ENCODE data around the gene HOXB7.

Gene HOXB7

GRCh38 chr17:48564188-48565021, 46.4 kb downstream of the HOXB7 start:
- DNase-seq: no peak

- DNase-seq: no peak
These were observed 47.0 kb downstream of the HOXB7 start for GRCh38 chr17:48563867-48564187.

- DNase-seq: no peak
These were observed 47.4 kb downstream of the HOXB7 start for GRCh38 chr17:48563385-48563838.

- no peak for DNase-seq
These were observed 47.9 kb downstream of the HOXB7 start for GRCh38 chr17:48562934-48563333.

- DNase-seq: no peak
These were observed 48.7 kb downstream of the HOXB7 start for GRCh38 chr17:48561884-48562810.

- no peak for DNase-seq
These were observed 50.7 kb downstream of the HOXB7 start for GRCh38 chr17:48559840-48560817.

- no peak for DNase-seq
These were observed 51.5 kb downstream of the HOXB7 start for GRCh38 chr17:48559122-48559839.

GRCh38 chr17:48558831-48559121, 52.0 kb downstream of the HOXB7 start:
- no peak for DNase-seq

- DNase-seq: no peak
These were observed 52.6 kb downstream of the HOXB7 start for GRCh38 chr17:48558057-48558830.

Measured in NCI-H524 (cell line).